Measurements from ENCODE around the gene ITGAE.
"Not testable (repeated sequence)": the region's sequence is repeated elsewhere in the genome, so short reads cannot be mapped to it uniquely, and the experiment has no call there.

Gene ITGAE

DNA sequence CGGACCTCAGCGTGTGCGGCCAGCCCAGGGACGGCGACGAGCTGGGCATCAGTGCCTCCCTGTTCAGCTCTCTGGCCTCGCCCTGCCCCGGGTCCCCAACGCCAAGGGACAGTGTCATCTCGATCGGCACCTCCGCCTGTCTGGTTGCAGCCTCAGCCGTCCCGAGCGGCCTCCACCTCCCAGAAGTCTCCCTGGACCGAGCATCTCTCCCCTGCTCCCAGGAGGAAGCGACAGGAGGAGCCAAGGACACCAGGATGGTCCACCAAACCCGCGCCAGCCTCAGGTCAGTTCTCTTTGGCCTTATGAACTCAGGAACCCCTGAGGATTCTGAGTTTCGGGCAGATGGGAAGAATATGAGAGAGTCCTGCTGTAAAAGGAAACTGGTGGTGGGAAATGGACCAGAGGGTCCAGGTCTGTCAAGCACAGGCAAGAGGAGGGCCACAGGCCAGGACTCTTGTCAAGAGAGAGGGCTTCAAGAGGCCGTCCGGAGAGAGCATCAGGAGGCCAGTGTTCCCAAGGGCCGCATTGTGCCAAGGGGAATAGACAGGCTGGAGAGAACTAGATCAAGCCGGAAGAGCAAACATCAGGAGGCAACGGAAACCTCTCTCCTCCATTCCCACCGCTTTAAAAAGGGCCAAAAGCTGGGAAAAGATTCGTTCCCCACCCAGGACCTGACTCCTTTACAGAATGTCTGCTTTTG, 76.5 kb downstream of the ITGAE start:
- no peak for FAIRE-seq

DNA sequence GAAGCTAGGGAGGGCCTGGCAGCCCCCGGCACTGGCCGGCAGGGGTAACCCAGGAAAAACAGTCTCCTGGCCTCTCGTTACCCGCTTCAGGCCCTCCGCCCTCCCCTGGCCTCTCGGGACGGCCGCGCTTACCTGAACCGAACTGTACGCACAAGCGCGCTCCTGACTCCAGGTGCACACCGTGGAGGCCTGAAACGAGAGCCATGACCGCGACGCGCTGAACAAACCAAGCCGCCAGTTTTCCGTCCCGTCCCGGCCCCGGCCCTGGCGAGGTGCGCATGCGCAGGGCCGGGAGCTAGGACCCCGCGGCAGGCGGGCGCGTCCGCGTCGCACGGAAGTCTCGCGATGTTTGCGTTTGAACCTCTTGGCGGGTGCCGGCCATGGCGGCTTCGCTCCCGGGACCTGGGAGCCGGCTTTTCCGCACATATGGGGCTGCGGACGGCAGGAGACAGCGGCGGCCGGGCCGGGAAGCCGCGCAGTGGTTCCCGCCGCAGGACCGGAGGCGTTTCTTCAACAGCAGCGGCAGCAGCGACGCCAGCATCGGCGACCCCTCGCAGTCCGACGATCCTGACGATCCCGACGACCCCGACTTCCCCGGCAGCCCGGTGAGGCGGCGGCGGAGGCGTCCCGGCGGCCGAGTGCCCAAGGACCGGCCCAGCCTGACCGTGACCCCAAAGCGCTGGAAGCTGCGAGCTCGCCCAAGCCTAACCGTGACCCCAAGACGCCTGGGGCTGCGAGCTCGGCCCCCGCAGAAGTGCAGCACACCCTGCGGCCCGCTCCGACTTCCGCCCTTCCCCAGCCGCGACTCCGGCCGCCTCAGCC, 77.2 kb downstream of the ITGAE start, which contains the start of gene HASPIN:
HASPIN (plus strand) TSS at position 348 of the 822 bp plus-strand sequence; CDS start at position 381, 33 bp downstream.
- FAIRE-seq: no peak

DNA sequence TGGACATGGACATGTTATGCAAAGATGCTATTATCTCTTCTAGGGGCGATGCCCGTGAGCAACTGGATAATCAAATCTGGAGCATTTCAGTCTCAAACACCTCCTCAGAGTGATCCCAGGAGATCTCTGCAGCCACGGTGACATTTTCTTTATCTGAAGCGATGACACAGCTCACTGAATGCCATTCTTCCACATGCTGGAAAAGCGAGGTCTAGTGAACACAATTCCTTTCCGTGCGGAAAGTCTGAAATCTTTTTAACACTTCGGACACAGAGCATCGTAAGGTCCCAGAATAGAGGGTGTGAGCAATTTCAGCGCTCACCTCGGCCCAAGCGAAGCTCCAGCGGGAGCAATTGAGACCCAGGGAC, 77.8 kb downstream of the ITGAE start:
- FAIRE-seq: no peak

DNA sequence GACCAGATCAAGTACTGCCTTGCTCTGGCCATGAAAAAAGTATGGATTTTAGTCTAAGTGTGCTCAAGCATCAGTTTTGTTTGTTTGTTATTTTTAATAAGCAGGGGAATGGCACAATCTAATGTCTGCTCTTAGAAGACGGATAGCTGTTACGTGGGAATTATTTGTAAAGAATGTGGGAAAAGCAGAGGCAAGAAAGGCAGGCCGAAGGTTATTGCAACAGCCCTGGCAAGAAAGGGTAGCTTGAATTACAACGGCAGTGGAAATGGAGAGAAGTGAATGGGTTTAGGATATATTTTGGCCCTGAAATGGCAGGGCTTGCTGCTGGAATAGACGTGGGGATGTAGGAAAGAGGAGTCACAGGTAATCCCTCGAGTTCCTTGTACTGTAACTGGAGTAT, 78.3 kb downstream of the ITGAE start:
- no peak for FAIRE-seq

DNA sequence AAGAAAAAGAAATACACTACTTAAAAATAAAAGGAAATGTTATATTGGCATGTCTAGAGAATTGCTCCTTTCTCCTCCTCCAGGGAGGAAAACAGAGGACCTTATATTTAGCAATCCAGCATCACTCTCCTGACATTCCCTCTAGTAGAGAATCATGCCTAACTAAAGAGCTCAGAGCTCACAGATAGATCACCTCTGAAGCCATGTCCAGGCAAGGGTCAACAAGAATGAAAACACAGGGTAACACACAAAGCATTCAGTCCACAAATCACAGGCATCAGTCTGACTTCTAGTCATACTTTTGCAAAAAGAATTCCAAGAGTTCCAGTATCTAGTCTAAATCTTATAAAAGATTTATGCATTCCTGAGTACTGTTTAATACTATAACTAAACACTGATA, 81.7 kb downstream of the ITGAE start:
- FAIRE-seq: no peak

DNA sequence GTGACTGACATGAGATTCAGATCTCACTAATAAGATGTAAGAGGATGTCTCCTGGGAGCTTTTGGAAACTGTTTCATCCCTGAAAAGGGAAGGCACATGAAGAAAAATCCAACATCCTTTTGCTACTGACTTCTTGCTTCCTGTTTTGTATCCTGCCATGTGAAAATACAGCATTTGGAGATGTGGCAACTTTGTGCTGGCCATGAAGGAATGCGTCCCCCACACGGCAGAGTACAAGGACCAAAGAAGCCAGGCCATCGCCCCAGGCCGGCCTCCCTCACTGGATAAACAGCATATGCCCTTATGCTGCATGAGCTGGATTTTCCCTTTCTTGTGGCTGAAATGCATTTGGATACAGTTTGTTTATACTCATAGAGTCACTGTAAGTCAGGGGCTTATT, 82.8 kb downstream of the ITGAE start:
- FAIRE-seq: no peak

DNA sequence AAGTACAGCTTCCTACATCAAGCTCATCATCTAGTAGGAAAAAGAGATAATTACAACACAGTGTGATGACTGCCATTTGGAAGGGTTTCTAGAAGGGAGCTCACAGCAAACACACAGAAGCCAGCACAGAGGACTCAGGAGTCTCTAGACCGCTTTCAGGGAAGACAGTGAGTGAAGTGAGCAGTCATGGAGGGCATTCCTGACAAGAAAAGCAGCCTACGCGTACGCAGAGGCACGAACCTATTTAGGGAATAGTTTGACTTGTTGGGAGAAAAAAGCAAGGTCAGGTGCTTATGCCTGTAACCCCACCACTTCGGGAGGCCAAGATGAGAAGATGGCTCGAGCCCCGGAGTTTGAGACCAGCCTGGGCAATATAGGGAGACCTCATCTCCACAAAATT, 85.7 kb downstream of the ITGAE start:
- FAIRE-seq: no peak

DNA sequence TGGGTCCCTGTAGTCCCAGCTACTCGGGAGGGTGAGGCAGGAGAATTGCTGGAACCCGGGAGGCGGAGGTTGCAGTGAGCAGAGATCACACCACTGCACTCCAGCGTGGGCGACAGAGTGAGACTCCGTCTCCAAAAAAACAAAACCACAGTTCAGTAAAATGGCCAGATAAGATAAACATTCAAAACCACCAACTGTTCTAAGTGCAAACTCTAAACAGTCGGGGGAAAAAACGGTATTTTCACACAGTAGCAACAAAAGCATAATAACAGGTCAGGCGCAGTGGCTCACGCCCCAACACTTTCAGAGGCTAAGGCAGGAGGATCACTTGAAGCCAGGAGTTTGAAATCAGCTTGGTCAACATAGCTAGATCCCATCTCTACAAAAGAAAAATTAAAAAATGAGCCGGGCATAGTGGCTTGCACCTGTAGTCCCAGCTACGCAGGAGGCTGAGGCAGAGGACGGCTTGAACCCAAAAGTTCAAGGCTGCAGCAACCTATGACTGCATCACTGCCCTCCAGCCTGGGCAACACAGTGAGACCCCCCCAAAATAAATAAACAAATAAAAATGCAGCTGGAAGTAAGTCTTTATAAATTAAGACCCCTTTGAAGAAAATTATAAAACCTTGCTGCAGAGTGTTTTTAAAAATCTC, 88.1 kb downstream of the ITGAE start:
- FAIRE-seq: no peak

DNA sequence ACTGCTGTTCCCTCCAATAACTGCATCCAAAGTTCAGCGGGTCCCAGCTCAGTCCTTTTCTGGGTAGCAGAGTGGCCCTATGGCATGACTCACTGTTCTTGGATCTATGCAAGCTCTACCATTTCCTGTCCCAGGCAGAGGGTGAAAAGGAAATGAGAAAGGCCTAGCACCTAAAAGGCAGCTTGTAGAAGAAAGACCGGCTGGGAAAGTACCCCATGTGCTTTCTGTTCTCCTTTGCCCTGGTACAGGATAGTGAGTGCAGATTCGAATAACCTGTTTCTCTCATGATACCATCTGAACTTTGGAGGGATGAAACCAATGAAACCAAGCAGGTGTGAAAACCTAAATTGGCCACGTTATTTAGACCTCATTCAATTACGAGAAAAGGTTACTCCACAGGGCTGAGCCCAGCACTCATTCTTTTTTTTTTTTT, 90.0 kb downstream of the ITGAE start:
- no peak for FAIRE-seq

DNA sequence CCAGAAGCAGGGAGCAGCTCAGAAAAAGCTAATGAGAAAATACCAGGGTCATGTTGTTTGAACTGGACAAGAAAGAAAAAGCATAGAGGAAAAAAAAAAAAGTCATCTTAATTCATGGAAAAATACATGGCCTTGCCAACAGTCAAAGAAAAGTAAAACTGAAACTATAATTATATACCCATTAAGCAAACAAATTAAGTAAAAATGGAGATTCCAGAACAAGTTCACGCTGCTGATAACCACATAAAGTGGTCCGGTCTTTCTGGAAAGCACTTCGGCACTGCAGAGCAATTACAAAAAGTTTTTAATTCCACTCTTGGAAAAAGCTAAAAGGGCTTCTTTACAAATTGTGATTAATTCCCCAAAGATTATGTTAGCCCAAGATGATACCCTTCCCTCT, 92.6 kb downstream of the ITGAE start:
- FAIRE-seq: no peak

DNA sequence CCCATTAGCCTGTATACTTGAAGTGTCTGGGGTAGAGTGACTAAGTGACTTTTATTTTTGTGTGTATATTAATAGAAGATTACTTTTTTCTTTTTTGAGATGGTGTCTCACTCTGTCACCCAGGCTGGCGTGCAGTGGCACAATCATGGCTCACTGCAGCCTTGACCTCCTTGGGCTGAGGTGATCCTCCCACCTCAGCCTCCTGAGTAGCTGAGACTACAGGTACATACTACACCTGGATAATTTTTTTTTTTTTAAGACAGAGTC, 95.3 kb downstream of the ITGAE start:
- FAIRE-seq: not testable (repeated sequence)

DNA sequence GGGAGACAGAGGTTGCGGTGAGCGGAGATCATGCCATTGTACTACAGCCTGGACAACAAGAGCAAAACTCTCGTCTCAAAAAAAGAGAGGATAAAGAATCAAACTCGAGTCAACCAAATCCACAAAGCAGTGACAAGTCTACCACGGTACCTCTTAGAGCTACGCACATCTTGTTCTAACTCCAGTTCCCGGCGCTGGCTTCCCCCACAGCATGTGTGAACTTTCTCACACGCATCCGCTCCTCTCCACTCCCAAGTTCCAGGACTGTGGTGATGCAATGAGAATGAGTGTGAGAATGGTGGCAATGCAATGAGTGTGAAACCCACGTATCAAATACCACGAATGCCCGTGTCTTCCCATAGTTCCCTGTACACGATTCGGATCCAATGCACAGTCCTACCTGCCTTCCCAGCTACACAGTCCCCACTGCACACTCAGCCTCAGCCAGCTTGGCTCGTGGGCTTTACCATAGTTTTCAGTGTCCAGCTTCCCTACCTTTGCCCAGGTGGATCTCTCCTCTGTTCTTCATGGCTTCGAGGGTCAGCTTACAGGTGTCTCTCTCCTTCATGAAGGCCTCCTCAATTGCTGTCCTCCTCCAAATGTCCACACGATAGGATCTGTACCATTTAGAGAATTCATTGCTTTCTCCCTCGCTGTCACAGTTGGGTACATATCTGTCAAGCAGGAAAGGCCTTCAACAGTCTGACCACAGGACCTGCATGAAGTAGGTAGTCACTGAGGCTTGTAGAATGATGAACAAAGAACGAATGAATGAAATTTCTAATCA, 95.9 kb downstream of the ITGAE start:
- no peak for FAIRE-seq

DNA sequence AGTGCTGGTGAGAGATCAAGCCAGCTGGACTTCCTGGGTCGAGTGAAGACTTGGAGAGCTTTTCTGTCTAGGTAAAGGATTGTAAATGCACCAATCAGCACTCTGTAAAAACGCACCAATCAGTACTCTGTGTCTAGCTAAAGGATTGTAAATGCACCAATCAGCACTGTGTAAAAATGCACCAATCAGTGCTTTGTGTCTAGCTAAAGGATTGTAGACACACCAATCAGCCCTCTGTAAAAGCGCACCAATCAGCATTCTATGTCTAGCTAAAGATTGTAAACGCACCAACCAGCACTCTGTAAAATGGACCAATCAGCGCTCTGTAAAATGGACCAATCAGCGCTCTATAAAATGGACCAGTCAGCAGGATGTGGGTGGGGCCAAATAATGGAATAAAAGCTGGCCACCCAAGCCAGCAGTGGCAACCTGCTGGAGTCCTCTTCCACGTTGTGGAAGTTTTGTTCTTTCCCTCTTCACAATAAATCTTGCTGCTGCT, 98.9 kb downstream of the ITGAE start:
- FAIRE-seq: not testable (repeated sequence)

DNA sequence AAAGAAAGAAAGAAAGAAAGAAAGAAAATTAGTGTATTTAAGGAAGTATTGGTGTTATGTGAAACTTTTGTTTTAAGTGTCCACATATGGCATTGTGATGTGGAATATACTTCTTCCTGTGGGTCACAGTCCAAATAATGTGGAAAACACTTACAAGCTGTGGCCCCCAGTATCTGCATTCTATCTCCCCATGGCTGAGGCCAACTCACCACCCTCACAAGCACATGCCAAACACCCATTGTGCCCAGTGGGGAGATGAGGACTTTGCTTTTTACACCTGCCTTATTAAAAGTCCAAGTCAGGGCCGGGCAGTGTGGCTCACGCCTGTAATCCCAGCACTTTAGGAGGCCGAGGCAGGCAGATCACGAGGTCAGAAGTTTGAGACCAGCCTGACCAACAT, 101.0 kb downstream of the ITGAE start:
- no peak for FAIRE-seq

DNA sequence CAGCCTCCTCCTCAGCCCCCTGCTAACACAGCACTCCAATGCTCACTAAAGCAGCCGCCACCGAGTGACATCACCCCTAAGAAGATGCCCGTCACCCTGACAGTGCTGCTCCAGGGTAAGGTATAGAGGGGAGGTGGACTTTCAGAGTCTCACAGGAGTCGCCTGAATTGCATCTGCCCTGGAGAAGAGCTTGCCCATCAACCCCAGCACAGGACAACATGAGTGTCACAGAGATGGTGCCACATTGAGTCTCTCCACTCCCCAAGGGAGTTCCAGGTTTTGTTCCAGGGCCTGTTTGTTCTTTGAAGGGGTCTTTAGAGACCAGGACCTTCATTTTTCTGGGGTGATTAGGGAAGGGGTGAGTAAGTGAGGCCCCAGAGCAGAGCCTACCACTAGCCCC, 102.8 kb downstream of the ITGAE start:
- FAIRE-seq: no peak

DNA sequence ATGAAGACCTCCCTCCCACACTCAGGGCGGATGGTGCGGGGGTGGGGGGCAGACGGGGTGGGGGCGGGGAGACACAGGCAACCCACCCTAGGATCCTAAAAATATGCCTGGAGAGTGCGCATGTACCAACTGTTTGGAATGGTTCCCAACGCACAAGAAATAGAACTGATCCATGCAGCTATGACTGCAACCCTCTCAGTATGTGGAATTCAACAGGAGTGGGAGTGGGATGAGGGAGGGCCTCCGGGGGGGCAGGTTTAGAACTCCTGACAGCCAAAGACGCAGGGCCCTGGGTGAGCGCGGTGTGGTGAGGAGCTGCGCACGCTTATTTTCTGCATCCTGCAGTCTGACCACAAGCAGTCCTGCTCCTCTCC, 103.9 kb downstream of the ITGAE start:
- FAIRE-seq: no peak

DNA sequence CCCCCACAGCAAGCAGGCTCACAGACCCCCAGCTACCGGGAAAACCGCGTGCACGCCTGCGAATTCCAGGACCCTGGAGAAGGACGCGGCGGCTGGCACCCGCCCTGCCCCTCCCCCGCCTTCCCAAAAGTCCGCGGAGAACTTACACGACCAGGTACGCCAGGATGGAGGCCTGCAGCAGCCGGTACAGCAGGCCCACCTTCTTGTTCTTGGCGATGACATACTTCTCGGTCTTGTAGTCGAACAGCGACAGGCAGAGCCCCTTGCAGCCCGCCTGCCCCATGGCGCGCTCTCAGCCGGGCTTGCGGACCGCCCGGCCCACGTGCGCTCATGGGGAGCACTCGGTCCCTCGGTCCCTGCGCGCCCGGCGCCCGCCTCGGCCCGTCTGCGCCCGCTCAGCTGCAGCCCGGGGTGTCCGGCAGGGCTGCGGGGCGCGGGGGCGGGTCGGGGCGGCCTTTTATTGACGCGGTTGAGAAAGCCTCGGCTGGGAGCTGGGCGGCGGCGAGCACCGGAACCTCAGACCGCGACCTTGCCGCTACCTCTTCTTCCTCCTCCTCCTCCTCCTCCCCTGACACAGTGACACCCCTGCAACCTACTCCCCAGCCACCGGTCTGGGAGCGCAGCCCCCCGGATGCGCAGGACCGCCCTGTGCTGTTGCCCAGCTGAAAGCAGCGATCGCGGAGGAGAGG, 105.1 kb downstream of the ITGAE start, which contains the start of gene P2RX5:
P2RX5 (minus strand) TSS at position 433 of the 689 bp plus-strand sequence; CDS start at position 283, 150 bp downstream.
- no peak for FAIRE-seq

DNA sequence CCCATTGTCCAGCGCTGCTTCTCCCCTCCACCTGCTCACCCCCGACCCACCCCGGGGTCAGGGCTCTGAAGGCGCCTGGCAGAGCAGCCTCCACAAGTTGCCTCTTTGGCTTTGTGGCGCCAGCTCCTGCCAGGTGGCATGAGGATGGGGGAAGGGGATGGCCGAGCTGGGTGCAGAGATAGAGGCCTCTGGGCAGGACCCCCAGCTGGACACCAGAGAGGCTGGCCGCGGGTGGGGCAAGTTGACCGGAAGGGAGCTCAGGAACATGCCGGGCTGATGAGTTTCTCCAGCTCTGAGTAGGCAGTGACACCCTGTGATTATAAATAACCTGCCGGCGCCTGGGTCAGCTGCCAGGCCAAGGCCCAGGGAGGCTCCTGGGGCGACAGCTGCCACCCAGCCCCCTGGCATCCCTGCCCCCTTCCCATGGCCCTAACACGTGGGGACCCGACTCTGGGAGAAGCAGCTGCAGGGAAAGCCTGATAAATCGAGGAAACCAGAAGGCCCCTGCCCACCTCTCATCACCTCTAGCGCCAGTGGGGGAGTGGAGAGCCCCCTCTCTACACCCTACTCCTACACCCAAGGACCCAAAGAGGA, 105.8 kb downstream of the ITGAE start:
- FAIRE-seq: no peak

DNA sequence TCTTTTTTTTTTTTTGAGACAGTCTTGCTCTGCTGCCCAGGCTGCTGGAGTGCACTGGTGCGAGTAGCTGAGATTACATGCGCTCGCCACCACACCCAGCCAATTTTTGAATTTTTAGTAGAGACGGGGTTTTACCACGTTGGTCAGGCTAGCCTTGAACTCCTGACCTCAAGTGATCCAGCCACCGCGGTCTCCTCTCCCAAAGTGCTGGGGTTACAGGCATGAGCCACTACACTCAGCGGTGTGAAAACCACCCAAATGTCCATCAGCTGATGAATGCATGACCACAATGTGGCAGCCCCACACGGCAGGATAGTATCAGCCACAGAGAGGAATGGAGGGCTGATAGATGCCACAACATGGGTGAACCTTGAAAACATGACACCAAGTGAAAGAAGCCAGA, 107.2 kb downstream of the ITGAE start:
- no peak for FAIRE-seq

DNA sequence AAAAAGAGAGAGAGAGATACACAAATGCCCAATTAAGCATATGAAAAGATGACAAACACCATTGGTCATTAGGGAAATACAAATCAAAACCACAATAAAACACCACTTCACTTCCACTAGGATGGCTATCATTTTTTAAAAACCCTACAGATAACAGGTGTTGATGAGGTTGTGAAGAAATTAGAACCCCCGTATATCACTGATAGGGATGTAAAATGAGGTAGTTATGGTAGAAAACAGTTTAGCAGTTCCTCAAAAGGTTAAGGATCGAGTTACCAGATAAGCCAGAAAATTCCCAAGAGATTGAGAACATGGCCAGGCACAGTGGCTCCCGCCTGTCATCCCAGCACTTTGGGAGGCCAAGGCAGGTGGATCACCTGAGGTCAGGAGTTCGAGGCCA, 107.8 kb downstream of the ITGAE start:
- no peak for FAIRE-seq

DNA sequence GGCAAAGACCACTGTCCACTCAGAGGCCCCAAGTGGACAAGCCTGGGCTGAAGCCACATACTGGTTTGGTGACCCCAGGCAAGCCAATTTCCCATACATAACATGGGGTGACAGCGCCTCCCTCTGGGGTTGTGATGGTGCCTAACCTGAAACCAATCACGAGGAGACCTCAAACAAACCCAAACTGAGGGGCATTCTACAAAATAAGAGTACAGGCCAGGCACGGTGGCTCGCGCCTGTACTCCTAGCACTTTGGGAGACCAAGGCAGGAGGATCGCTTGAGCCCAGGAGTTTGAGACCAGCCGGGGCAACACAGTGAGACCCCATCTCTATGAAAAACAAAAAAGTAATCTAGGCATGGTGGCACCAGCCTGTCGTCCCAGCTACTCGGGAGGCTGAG, 108.6 kb downstream of the ITGAE start:
- no peak for FAIRE-seq

DNA sequence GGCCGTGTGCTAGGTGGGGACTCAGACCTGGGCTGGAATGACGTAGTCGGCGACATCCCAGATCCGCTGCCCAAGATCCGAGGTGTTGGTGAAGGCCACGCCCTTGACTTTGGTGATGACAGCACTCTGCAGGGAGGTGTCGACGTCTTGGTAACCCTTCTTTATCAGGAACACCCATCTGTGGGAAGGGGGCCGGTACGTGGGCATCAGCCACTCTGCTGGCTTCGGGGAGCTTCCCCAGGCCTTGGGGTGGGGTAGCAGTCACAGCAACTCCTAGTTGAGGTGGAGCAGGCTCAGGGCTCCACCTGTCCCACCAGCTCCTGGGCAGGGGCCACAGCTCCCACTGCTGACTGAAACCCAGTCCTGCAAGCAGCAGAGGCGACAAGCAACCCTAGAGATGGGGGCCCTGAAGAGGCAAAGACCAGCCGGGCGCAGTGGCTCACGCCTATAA, 109.3 kb downstream of the ITGAE start:
- no peak for FAIRE-seq
